WTC11 (cell line): ENCODE results near the gene TRPM4. TPM values are rescaled to one million over a fixed set of nuclear protein-coding genes. Genes with fewer than 3 reads are reported as not detected.

Source experiments
- ETV6 ChIP-seq: sonication (generic); formaldehyde crosslinking; IDR thresholded peaks from 2 replicates; pipeline ENCODE4 v1.8.1; 2022; ENCODE audit warnings: mild to moderate bottlenecking, missing genetic modification reagents
- GTF2I ChIP-seq: fragments of 250-450 bp; sonication (Bioruptor Pico); conservative IDR thresholded peaks from 2 replicates; pipeline ENCODE4 v1.4.0; 2021; ENCODE audit warnings: mild to moderate bottlenecking
- HMGXB4 ChIP-seq: sonication (generic); formaldehyde crosslinking; IDR thresholded peaks from 2 replicates; pipeline ENCODE4 v1.8.1; 2023; ENCODE audit warnings: mild to moderate bottlenecking, moderate library complexity, missing genetic modification reagents
- JAZF1 ChIP-seq: fragments of 250-450 bp; sonication (Bioruptor Pico); IDR thresholded peaks from 2 replicates; pipeline ENCODE4 v1.9.0; 2021; ENCODE audit warnings: moderate library complexity, mild to moderate bottlenecking, inconsistent platforms
- JUN ChIP-seq: sonication (generic); formaldehyde crosslinking; IDR thresholded peaks from 2 replicates; pipeline ENCODE4 v1.8.0; 2023; ENCODE audit warnings: mild to moderate bottlenecking, missing genetic modification reagents
- MAX ChIP-seq: sonication (generic); formaldehyde crosslinking; IDR thresholded peaks from 2 replicates; pipeline ENCODE4 v1.8.0; 2022; ENCODE audit warnings: mild to moderate bottlenecking, missing genetic modification reagents
- MYBL2 ChIP-seq: sonication (generic); formaldehyde crosslinking; IDR thresholded peaks from 2 replicates; pipeline ENCODE4 v1.8.1; 2023; ENCODE audit warnings: mild to moderate bottlenecking, moderate library complexity, missing genetic modification reagents
- NFATC4 ChIP-seq: fragments of 250-450 bp; sonication (Bioruptor Pico); IDR thresholded peaks from 2 replicates; pipeline ENCODE4 v1.9.0; 2021; ENCODE audit warnings: mild to moderate bottlenecking
- NR1H2 ChIP-seq: sonication (generic); formaldehyde crosslinking; IDR thresholded peaks from 2 replicates; pipeline ENCODE4 v1.9.0; 2021; ENCODE audit warnings: mild to moderate bottlenecking, moderate library complexity, missing genetic modification reagents
- SMAD3 ChIP-seq: sonication (generic); formaldehyde crosslinking; IDR thresholded peaks from 2 replicates; pipeline ENCODE4 v1.8.0; 2022; ENCODE audit warnings: missing genetic modification reagents, mild to moderate bottlenecking, borderline replicate concordance
- ZBTB21 ChIP-seq: sonication (generic); formaldehyde crosslinking; IDR thresholded peaks from 2 replicates; pipeline ENCODE4 v1.8.1; 2023; ENCODE audit warnings: mild to moderate bottlenecking, missing genetic modification reagents, borderline replicate concordance
- ZNF121 ChIP-seq: sonication (generic); formaldehyde crosslinking; IDR thresholded peaks from 2 replicates; pipeline ENCODE4 v1.8.0; 2023; ENCODE audit warnings: missing genetic modification reagents
- ZNF396 ChIP-seq: fragments of 250-450 bp; sonication (Bioruptor Pico); IDR thresholded peaks from 2 replicates; pipeline ENCODE4 v1.8.0; 2021; ENCODE audit warnings: mild to moderate bottlenecking, moderate library complexity, borderline replicate concordance
- ZNF423 ChIP-seq: fragments of 250-450 bp; sonication (Bioruptor Pico); IDR thresholded peaks from 2 replicates; pipeline ENCODE4 v2.1.2; 2022; ENCODE audit warnings: mild to moderate bottlenecking, moderate library complexity
- ZNF532 ChIP-seq: fragments of 250-450 bp; sonication (Bioruptor Pico); IDR thresholded peaks from 2 replicates; pipeline ENCODE4 v1.9.0; 2021; ENCODE audit warnings: mild to moderate bottlenecking, borderline replicate concordance
- ZNF671 ChIP-seq: fragments of 250-450 bp; sonication (Bioruptor Pico); IDR thresholded peaks from 2 replicates; pipeline ENCODE4 v1.8.0; 2021; ENCODE audit warnings: mild to moderate bottlenecking
- total RNA-seq: library from RNA; stranded (reverse); gene quantifications from 3 replicates; pipeline ENCODE4 v1.2.3, GENCODE V29; 2021
- TF ChIP-seq, protein P1 (sequence below): sonication (generic); formaldehyde crosslinking; IDR thresholded peaks from 2 replicates; pipeline ENCODE4 v1.8.0; 2023; ENCODE audit warnings: mild to moderate bottlenecking, missing genetic modification reagents
- TF ChIP-seq, protein P2 (sequence below): sonication (generic); formaldehyde crosslinking; IDR thresholded peaks from 2 replicates; pipeline ENCODE4 v1.8.0; 2023; ENCODE audit warnings: missing genetic modification reagents, mild to moderate bottlenecking, borderline replicate concordance
- TF ChIP-seq, protein P3 (sequence below): fragments of 250-450 bp; sonication (Bioruptor Pico); IDR thresholded peaks from 2 replicates; pipeline ENCODE4 v1.8.0; 2021; ENCODE audit warnings: mild to moderate bottlenecking
- TF ChIP-seq, protein P4 (sequence below): sonication (generic); formaldehyde crosslinking; IDR thresholded peaks from 2 replicates; pipeline ENCODE4 v1.8.1; 2023; ENCODE audit warnings: mild to moderate bottlenecking, missing genetic modification reagents, moderate library complexity
- TF ChIP-seq, protein P5 (sequence below): sonication (generic); formaldehyde crosslinking; IDR thresholded peaks from 2 replicates; pipeline ENCODE4 v1.8.1; 2023; ENCODE audit warnings: mild to moderate bottlenecking, missing genetic modification reagents

Gene TRPM4
- total RNA-seq, 1 experiment from 2014 or later, result 15.5 TPM

DNA sequence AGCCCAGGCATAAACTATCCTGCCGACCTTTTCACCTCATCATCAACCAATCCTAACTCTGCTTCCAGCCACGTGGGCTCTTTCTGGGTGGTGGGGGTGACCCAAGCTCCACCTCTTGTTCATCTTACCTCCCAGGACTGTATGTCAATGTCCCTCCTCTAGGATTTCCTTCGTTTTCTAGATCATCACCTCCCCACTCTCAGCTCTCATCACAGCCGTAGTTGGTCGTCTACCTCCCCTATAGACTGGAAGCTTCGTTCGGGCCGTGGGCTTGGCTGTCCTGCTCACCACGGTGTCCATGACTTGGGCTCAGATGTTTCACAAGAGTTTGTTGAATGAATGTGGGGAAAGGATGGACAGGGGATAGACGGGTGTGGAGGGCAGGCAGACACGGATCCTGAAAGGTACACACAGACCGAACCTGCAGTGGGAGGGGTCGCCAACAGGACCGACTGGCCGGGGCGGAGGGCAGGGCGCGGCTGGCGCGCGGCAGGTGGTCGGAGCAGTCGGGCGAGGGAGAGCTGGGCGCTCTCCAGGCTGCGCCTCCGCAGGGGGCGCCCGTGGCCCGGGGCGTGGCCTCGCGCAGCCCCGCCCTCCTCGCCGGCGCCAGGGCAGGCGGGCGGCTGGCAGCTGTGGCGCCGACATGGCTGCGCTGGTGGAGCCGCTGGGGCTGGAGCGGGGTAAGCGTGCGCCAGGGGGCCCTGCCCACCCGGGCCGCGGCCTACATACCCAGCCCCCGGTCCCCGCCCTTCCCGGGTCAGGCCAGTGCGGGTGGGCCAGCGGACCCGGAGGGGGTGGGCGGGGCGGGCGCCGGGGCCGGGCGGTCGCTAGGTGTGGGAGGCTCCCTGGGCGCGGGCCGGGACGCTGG lies 43.6 kb upstream of the TRPM4 start, which contains the start of gene LIN7B (continued):
- TF ChIP-seq ZBTB21 (CRISPR knock-in tag) (no peak), JUN (no peak), GTF2I (CRISPR knock-in tag) (no peak), NR1H2 (no peak), SMAD3 (CRISPR knock-in tag) (no peak), ZNF121 (CRISPR knock-in tag) (no peak), JAZF1 (CRISPR knock-in tag) (no peak), NFATC4 (CRISPR knock-in tag) (no peak), ZNF671 (CRISPR knock-in tag) (0 out of 2 replicates have a peak, but pooled peaks have one; percentile 7), MYBL2 (CRISPR knock-in tag) (no peak), ZNF423 (peak; percentile 63), ZNF532 (CRISPR knock-in tag) (no peak), MAX (CRISPR knock-in tag) (no peak), ETV6 (CRISPR knock-in tag) (no peak; the same call in 1 of the 2 replicates), HMGXB4 (CRISPR knock-in tag) (no peak; the same call in 1 of the 2 replicates), ZNF396 (CRISPR knock-in tag) (no peak)
- TF ChIP-seq, protein P1, sequence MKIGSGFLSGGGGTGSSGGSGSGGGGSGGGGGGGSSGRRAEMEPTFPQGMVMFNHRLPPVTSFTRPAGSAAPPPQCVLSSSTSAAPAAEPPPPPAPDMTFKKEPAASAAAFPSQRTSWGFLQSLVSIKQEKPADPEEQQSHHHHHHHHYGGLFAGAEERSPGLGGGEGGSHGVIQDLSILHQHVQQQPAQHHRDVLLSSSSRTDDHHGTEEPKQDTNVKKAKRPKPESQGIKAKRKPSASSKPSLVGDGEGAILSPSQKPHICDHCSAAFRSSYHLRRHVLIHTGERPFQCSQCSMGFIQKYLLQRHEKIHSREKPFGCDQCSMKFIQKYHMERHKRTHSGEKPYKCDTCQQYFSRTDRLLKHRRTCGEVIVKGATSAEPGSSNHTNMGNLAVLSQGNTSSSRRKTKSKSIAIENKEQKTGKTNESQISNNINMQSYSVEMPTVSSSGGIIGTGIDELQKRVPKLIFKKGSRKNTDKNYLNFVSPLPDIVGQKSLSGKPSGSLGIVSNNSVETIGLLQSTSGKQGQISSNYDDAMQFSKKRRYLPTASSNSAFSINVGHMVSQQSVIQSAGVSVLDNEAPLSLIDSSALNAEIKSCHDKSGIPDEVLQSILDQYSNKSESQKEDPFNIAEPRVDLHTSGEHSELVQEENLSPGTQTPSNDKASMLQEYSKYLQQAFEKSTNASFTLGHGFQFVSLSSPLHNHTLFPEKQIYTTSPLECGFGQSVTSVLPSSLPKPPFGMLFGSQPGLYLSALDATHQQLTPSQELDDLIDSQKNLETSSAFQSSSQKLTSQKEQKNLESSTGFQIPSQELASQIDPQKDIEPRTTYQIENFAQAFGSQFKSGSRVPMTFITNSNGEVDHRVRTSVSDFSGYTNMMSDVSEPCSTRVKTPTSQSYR (CRISPR knock-in tag), result no peak
- TF ChIP-seq, protein P2, sequence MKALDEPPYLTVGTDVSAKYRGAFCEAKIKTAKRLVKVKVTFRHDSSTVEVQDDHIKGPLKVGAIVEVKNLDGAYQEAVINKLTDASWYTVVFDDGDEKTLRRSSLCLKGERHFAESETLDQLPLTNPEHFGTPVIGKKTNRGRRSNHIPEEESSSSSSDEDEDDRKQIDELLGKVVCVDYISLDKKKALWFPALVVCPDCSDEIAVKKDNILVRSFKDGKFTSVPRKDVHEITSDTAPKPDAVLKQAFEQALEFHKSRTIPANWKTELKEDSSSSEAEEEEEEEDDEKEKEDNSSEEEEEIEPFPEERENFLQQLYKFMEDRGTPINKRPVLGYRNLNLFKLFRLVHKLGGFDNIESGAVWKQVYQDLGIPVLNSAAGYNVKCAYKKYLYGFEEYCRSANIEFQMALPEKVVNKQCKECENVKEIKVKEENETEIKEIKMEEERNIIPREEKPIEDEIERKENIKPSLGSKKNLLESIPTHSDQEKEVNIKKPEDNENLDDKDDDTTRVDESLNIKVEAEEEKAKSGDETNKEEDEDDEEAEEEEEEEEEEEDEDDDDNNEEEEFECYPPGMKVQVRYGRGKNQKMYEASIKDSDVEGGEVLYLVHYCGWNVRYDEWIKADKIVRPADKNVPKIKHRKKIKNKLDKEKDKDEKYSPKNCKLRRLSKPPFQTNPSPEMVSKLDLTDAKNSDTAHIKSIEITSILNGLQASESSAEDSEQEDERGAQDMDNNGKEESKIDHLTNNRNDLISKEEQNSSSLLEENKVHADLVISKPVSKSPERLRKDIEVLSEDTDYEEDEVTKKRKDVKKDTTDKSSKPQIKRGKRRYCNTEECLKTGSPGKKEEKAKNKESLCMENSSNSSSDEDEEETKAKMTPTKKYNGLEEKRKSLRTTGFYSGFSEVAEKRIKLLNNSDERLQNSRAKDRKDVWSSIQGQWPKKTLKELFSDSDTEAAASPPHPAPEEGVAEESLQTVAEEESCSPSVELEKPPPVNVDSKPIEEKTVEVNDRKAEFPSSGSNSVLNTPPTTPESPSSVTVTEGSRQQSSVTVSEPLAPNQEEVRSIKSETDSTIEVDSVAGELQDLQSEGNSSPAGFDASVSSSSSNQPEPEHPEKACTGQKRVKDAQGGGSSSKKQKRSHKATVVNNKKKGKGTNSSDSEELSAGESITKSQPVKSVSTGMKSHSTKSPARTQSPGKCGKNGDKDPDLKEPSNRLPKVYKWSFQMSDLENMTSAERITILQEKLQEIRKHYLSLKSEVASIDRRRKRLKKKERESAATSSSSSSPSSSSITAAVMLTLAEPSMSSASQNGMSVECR (CRISPR knock-in tag), result no peak
- TF ChIP-seq, protein P3, sequence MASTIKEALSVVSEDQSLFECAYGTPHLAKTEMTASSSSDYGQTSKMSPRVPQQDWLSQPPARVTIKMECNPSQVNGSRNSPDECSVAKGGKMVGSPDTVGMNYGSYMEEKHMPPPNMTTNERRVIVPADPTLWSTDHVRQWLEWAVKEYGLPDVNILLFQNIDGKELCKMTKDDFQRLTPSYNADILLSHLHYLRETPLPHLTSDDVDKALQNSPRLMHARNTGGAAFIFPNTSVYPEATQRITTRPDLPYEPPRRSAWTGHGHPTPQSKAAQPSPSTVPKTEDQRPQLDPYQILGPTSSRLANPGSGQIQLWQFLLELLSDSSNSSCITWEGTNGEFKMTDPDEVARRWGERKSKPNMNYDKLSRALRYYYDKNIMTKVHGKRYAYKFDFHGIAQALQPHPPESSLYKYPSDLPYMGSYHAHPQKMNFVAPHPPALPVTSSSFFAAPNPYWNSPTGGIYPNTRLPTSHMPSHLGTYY, result no peak
- TF ChIP-seq, protein P4, sequence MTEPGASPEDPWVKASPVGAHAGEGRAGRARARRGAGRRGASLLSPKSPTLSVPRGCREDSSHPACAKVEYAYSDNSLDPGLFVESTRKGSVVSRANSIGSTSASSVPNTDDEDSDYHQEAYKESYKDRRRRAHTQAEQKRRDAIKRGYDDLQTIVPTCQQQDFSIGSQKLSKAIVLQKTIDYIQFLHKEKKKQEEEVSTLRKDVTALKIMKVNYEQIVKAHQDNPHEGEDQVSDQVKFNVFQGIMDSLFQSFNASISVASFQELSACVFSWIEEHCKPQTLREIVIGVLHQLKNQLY (CRISPR knock-in tag), result no peak
- TF ChIP-seq, protein P5, sequence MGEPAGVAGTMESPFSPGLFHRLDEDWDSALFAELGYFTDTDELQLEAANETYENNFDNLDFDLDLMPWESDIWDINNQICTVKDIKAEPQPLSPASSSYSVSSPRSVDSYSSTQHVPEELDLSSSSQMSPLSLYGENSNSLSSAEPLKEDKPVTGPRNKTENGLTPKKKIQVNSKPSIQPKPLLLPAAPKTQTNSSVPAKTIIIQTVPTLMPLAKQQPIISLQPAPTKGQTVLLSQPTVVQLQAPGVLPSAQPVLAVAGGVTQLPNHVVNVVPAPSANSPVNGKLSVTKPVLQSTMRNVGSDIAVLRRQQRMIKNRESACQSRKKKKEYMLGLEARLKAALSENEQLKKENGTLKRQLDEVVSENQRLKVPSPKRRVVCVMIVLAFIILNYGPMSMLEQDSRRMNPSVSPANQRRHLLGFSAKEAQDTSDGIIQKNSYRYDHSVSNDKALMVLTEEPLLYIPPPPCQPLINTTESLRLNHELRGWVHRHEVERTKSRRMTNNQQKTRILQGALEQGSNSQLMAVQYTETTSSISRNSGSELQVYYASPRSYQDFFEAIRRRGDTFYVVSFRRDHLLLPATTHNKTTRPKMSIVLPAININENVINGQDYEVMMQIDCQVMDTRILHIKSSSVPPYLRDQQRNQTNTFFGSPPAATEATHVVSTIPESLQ (CRISPR knock-in tag), result no peak
